Mesendoderm (in vitro differentiated cells): ENCODE data around the gene KDR.

Experiments
- DNase-seq: peaks from one replicate; pipeline ENCODE4 v3.0.0; 2013
- H2AK5ac ChIP-seq: 2 replicates; pipeline ENCODE4 v1.6.1; 2013; ENCODE audit warnings: low read length, inconsistent platforms
- H2BK120ac ChIP-seq: 2 replicates; pipeline ENCODE4 v1.6.1; 2013; ENCODE audit warnings: low read depth, mild to moderate bottlenecking, low read length, moderate library complexity, mixed read lengths
- H2BK15ac ChIP-seq: replicated peaks from 2 replicates; pipeline ENCODE4 v1.6.1; 2013; ENCODE audit warnings: low read depth, mild to moderate bottlenecking, moderate library complexity
- H2BK5ac ChIP-seq: 2 replicates; pipeline ENCODE4 v1.6.1; 2013; ENCODE audit warnings: low read length, inconsistent platforms
- H3K18ac ChIP-seq: 2 replicates; pipeline ENCODE4 v1.6.1; 2013; ENCODE audit warnings: mild to moderate bottlenecking, low read length, mixed read lengths
- H3K23ac ChIP-seq: one replicate; pipeline ENCODE4 v1.6.1; 2013; ENCODE audit warnings: low read length
- H3K27ac ChIP-seq: 2 replicates; pipeline ENCODE4 v1.5.1; 2013; ENCODE audit warnings: low read depth, mild to moderate bottlenecking, inconsistent platforms, low read length, moderate library complexity
- H3K27me3 ChIP-seq: 2 replicates; pipeline ENCODE4 v1.6.1; 2013; ENCODE audit warnings: low read length, control low read depth, mild to moderate bottlenecking, inconsistent platforms; ENCODE audit not compliant: insufficient read depth, poor library complexity
- H3K36me3 ChIP-seq: 2 replicates; pipeline ENCODE4 v1.6.1; 2013; ENCODE audit warnings: low read length, inconsistent platforms; ENCODE audit not compliant: control insufficient read depth, insufficient read depth
- H3K4ac ChIP-seq: one replicate; pipeline ENCODE4 v1.6.1; 2013; ENCODE audit warnings: low read depth, mild to moderate bottlenecking, low read length, moderate library complexity
- H3K4me1 ChIP-seq: 2 replicates; pipeline ENCODE4 v1.6.1; 2013; ENCODE audit warnings: low read depth, low read length, inconsistent platforms; ENCODE audit not compliant: control insufficient read depth
- H3K4me2 ChIP-seq: 2 replicates; pipeline ENCODE4 v1.6.1; 2013; ENCODE audit warnings: low read length
- H3K4me3 ChIP-seq: 2 replicates; pipeline ENCODE4 v1.5.1; 2013; ENCODE audit warnings: mild to moderate bottlenecking, low read length
- H3K56ac ChIP-seq: one replicate; pipeline ENCODE4 v1.6.1; 2013; ENCODE audit warnings: low read length
- H3K79me1 ChIP-seq: 2 replicates; pipeline ENCODE4 v1.6.1; 2013; ENCODE audit warnings: low read length, inconsistent platforms
- H3K79me2 ChIP-seq: 2 replicates; pipeline ENCODE4 v1.6.1; 2013; ENCODE audit warnings: mild to moderate bottlenecking, low read length; ENCODE audit not compliant: control insufficient read depth, insufficient read depth
- H3K9ac ChIP-seq: 2 replicates; pipeline ENCODE4 v1.6.1; 2013; ENCODE audit warnings: low read length, inconsistent platforms
- H4K5ac ChIP-seq: one replicate; pipeline ENCODE4 v1.6.1; 2013; ENCODE audit warnings: low read length
- H4K8ac ChIP-seq: one replicate; pipeline ENCODE4 v1.6.1; 2013; ENCODE audit warnings: low read depth, mild to moderate bottlenecking, control low read depth, low read length, moderate library complexity
- WGBS: extraction: QIAGEN DNeasy Blood & Tissue Kit; methylation state at CpG from one replicate; pipeline ENCODE4 v1.1.7; 2013; ENCODE audit warnings: low lambda C conversion rate, missing lambda C conversion rate; ENCODE audit not compliant: insufficient coverage; ENCODE audit errors: extremely low coverage; 5-methylcytosine and 5-hydroxymethylcytosine counted together

The KDR gene

DNA sequence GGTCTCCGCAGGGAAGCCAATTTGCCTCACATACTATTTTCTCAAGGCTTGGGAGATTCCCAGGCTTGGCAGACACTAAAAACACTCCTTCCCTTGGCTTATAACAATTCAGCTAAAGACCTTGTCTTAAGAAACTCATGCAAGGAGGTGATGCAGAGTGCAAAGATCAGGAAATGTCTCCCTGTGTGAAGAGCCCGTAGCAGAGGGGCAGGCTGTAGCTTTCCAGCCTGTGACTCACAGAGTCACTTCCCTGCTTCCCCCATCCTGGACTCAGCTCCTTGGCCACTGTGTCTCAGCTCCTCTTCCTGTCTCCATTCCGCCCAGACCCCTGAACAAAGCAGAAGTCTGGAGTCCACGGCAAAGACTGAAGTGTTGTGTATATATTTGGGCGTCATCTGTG, 56.1 kb downstream of the KDR start:
- H3K4me2 ChIP-seq = no peak overlapping the region
- H4K5ac ChIP-seq = no peak overlapping the region
- no peak overlapping the region for H4K8ac ChIP-seq
- no peak overlapping the region for H3K4me3 ChIP-seq
- H2AK5ac ChIP-seq = no peak overlapping the region
- H2BK15ac ChIP-seq = no peak overlapping the region
- H3K56ac ChIP-seq = peak overlapping the region; percentile 2
- no peak overlapping the region for H2BK5ac ChIP-seq
- no peak overlapping the region for H3K9ac ChIP-seq
- H3K4ac ChIP-seq = no peak overlapping the region
- H3K36me3 ChIP-seq = no peaks in the 10 kb centered on the region
- H3K27ac ChIP-seq = no peak overlapping the region
- H2BK120ac ChIP-seq = no peak overlapping the region
- no peak overlapping the region for H3K23ac ChIP-seq
- no peaks in the 10 kb centered on the region for H3K79me1 ChIP-seq
- no peaks in the 10 kb centered on the region for H3K27me3 ChIP-seq
- H3K4me1 ChIP-seq = peaks cover under 1% of the 10 kb centered on the region
- WGBS = no CpG with 5 or more reads among the region's 5 CpGs
- no peaks in the 10 kb centered on the region for H3K79me2 ChIP-seq
- peak; percentile 7 for DNase-seq
- no peak overlapping the region for H3K18ac ChIP-seq

DNA sequence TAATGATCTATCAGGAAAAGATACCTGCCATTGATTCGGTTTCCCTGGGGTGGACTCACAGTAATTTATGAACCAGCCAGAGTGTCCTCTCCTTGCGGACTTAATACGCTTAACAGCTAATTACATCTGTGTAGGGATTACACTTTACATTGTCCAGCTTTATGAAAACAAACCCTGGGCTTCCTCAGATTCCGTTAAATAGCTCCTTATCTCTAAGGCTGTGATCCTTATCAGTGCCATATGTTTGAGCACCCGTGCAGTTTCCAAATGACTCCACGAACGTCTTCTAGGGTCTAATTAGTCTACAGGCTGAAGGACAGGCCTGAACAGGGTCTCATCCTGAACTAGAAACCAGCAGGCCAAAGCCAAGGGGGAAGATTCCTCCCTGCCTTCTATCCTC, 56.9 kb downstream of the KDR start:
- H3K4me3 ChIP-seq = no peak overlapping the region
- no peak overlapping the region for H3K27ac ChIP-seq
- H4K5ac ChIP-seq = no peak overlapping the region
- no CpG with 5 or more reads among the region's 7 CpGs for WGBS
- H3K4me2 ChIP-seq = no peak overlapping the region
- no peak overlapping the region for H3K4ac ChIP-seq
- DNase-seq = peak; percentile 23
- no peaks in the 10 kb centered on the region for H3K4me1 ChIP-seq
- no peaks in the 10 kb centered on the region for H3K79me1 ChIP-seq
- H3K36me3 ChIP-seq = no peaks in the 10 kb centered on the region
- no peak overlapping the region for H2BK120ac ChIP-seq
- H2BK5ac ChIP-seq = no peak overlapping the region
- no peak overlapping the region for H2AK5ac ChIP-seq
- no peak overlapping the region for H3K18ac ChIP-seq
- H4K8ac ChIP-seq = no peak overlapping the region
- no peak overlapping the region for H2BK15ac ChIP-seq
- H3K9ac ChIP-seq = no peak overlapping the region
- H3K23ac ChIP-seq = no peak overlapping the region
- H3K79me2 ChIP-seq = no peaks in the 10 kb centered on the region
- H3K56ac ChIP-seq = no peak overlapping the region
- H3K27me3 ChIP-seq = no peaks in the 10 kb centered on the region

DNA sequence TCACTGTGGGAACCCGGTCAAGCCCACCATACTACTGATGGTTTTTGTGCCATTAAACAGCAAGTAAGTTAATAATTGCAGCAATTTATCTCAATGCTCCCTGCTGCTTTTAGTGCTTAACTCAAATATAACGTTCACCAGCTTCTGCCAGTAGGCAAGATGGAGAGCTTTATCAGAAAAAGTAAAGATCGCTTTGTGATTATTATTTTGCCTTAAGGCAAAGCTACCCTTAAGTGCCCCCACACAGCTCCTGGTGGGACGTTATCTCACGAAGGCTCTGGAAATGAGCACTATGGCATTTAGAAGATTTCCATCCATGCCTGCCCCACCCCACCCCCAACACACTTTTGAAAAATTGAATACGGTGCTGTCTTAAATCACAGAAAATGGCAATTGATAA, 59.4 kb downstream of the KDR start:
- Histone ChIP-seq H3K27ac (no peak overlapping the region), H3K27me3 (no peaks in the 10 kb centered on the region), H3K18ac (no peak overlapping the region), H2BK120ac (no peak overlapping the region), H2BK15ac (no peak overlapping the region), H3K79me1 (no peaks in the 10 kb centered on the region), H2AK5ac (no peak overlapping the region), H3K23ac (no peak overlapping the region), H3K56ac (no peak overlapping the region), H3K79me2 (no peaks in the 10 kb centered on the region), H3K4ac (no peak overlapping the region), H3K4me3 (no peak overlapping the region), H3K36me3 (no peaks in the 10 kb centered on the region), H4K8ac (no peak overlapping the region), H4K5ac (no peak overlapping the region), H3K4me1 (no peaks in the 10 kb centered on the region), H3K9ac (no peak overlapping the region), H2BK5ac (no peak overlapping the region), H3K4me2 (no peak overlapping the region)
- DNase-seq = no peak
- WGBS = no CpG with 5 or more reads among the region's 6 CpGs

DNA sequence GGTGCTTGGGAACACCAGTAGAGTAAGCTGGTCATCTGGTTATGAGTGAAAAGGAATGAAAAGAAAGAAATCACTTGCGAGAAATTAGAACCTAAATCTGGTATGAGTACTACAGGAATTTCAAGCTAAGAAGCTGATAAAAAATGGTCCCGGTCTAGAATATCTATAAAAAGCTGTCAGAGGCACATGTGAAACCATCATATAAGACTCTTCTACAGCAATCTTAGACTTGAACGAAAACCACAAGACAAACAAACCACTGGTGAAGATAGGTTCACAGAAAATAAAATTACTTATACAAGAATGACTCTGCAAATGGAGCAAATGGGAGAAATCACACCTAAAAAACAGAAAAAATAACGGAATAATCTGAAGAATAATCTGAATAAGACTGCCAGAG, 69.9 kb downstream of the KDR start:
- no peak overlapping the region for H2AK5ac ChIP-seq
- no peak overlapping the region for H4K5ac ChIP-seq
- H3K27me3 ChIP-seq = no peaks in the 10 kb centered on the region
- H3K9ac ChIP-seq = no peak overlapping the region
- H4K8ac ChIP-seq = no peak overlapping the region
- H2BK15ac ChIP-seq = no peak overlapping the region
- no peak for DNase-seq
- no peak overlapping the region for H2BK5ac ChIP-seq
- no peak overlapping the region for H3K4ac ChIP-seq
- H3K18ac ChIP-seq = no peak overlapping the region
- no peaks in the 10 kb centered on the region for H3K79me1 ChIP-seq
- no peak overlapping the region for H3K56ac ChIP-seq
- H3K79me2 ChIP-seq = no peaks in the 10 kb centered on the region
- no peak overlapping the region for H3K23ac ChIP-seq
- H3K4me1 ChIP-seq = no peaks in the 10 kb centered on the region
- H3K36me3 ChIP-seq = no peaks in the 10 kb centered on the region
- H3K27ac ChIP-seq = no peak overlapping the region
- H2BK120ac ChIP-seq = no peak overlapping the region
- H3K4me3 ChIP-seq = no peak overlapping the region
- no CpG with 5 or more reads among the region's 4 CpGs for WGBS
- no peak overlapping the region for H3K4me2 ChIP-seq

DNA sequence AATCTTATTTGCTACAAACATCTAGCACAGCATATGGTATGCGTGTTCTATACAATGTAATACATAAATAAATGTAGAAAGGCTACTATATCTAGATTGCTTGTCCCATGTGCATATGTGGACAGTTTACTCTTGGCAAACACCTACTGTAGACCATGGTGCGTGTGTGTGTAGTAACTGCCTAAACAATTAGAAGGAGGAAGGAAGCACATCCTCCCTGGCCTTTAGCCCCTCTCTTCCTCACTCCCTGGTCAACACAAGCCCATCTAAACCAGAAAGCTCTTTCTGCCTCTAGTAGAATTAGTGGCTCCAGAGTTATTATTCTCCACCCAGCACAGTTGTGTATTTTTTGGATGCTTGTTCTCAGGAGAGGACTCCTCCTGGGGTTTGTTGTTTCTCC, 73.9 kb downstream of the KDR start:
- H3K18ac ChIP-seq = no peak overlapping the region
- H2BK5ac ChIP-seq = no peak overlapping the region
- H3K4me1 ChIP-seq = no peaks in the 10 kb centered on the region
- H3K4ac ChIP-seq = no peak overlapping the region
- H3K79me1 ChIP-seq = no peaks in the 10 kb centered on the region
- H3K4me3 ChIP-seq = no peak overlapping the region
- no peak overlapping the region for H3K23ac ChIP-seq
- no peak overlapping the region for H3K4me2 ChIP-seq
- H2AK5ac ChIP-seq = no peak overlapping the region
- H3K9ac ChIP-seq = no peak overlapping the region
- H4K5ac ChIP-seq = no peak overlapping the region
- no peak overlapping the region for H2BK15ac ChIP-seq
- H3K27ac ChIP-seq = no peak overlapping the region
- no peaks in the 10 kb centered on the region for H3K79me2 ChIP-seq
- no peaks in the 10 kb centered on the region for H3K36me3 ChIP-seq
- H2BK120ac ChIP-seq = no peak overlapping the region
- no CpG with 5 or more reads among the region's 2 CpGs for WGBS
- H4K8ac ChIP-seq = no peak overlapping the region
- DNase-seq = no peak
- H3K56ac ChIP-seq = no peak overlapping the region
- H3K27me3 ChIP-seq = no peaks in the 10 kb centered on the region

GRCh38 chr4:55050418-55050950, 74.9 kb downstream of the KDR start:
- no peaks in the 10 kb centered on the region for H3K79me1 ChIP-seq
- H3K79me2 ChIP-seq = no peaks in the 10 kb centered on the region
- no peak for DNase-seq
- no peak overlapping the region for H2BK120ac ChIP-seq
- no peak overlapping the region for H3K4me3 ChIP-seq
- H3K36me3 ChIP-seq = no peaks in the 10 kb centered on the region
- no peak overlapping the region for H3K18ac ChIP-seq
- H3K4me2 ChIP-seq = no peak overlapping the region
- H3K4me1 ChIP-seq = no peaks in the 10 kb centered on the region
- H3K27me3 ChIP-seq = no peaks in the 10 kb centered on the region
- no peak overlapping the region for H4K8ac ChIP-seq
- no peak overlapping the region for H3K9ac ChIP-seq
- H2AK5ac ChIP-seq = no peak overlapping the region
- H3K27ac ChIP-seq = no peak overlapping the region
- H3K23ac ChIP-seq = no peak overlapping the region
- H3K4ac ChIP-seq = no peak overlapping the region
- H3K56ac ChIP-seq = no peak overlapping the region
- H2BK5ac ChIP-seq = no peak overlapping the region
- H4K5ac ChIP-seq = no peak overlapping the region
- H2BK15ac ChIP-seq = no peak overlapping the region
- WGBS = no CpG with 5 or more reads among the region's 1 CpG
